MM.1S (cell line): ENCODE measurements around the gene TBC1D9B.
"Not testable (repeated sequence)": the region's sequence is repeated elsewhere in the genome, so short reads cannot be mapped to it uniquely, and the experiment has no call there.

Source experiments
- DNase-seq: peaks from one replicate; pipeline ENCODE4 v3.0.0-alpha.2; 2015
- H2AFZ ChIP-seq: fragments of 300-600 bp; sonication (generic); 2 replicates; pipeline ENCODE4 v1.6.0; 2016; ENCODE audit warnings: antibody characterized with exemption, low read length
- H3F3A ChIP-seq: fragments of 300-600 bp; sonication (generic); 2 replicates; pipeline ENCODE4 v1.6.1; 2016; ENCODE audit warnings: mild to moderate bottlenecking, antibody characterized with exemption, low read length, moderate library complexity, mixed read lengths; ENCODE audit not compliant: insufficient read depth
- H3K27ac ChIP-seq: fragments of 300-600 bp; sonication (generic); 2 replicates; pipeline ENCODE4 v1.5.1; 2016; ENCODE audit warnings: mild to moderate bottlenecking, low read length
- H3K27me3 ChIP-seq: fragments of 300-600 bp; sonication (generic); replicated peaks from 2 replicates; pipeline ENCODE4 v1.6.0; 2016; ENCODE audit warnings: low read length; ENCODE audit not compliant: insufficient read depth
- H3K36me3 ChIP-seq: fragments of 300-600 bp; sonication (generic); replicated peaks from 2 replicates; pipeline ENCODE4 v1.6.1; 2016; ENCODE audit warnings: mild to moderate bottlenecking, low read length, mixed read lengths; ENCODE audit not compliant: insufficient read depth
- H3K4me1 ChIP-seq: fragments of 300-600 bp; sonication (generic); 2 replicates; pipeline ENCODE4 v1.6.1; 2016; ENCODE audit warnings: low read length, mixed read lengths
- H3K4me2 ChIP-seq: fragments of 300-600 bp; sonication (generic); 2 replicates; pipeline ENCODE4 v1.6.0; 2016; ENCODE audit warnings: low read depth, low read length
- H3K4me3 ChIP-seq: fragments of 300-600 bp; sonication (generic); 2 replicates; pipeline ENCODE4 v1.5.1; 2016; ENCODE audit warnings: low read length, mixed read lengths
- H3K79me2 ChIP-seq: fragments of 300-600 bp; sonication (generic); 2 replicates; pipeline ENCODE4 v1.6.1; 2016; ENCODE audit warnings: mixed run types, low read length, mixed read lengths
- H3K9ac ChIP-seq: fragments of 300-600 bp; sonication (generic); 2 replicates; pipeline ENCODE4 v1.6.1; 2016; ENCODE audit warnings: low read length, mixed read lengths
- H3K9me2 ChIP-seq: fragments of 300-600 bp; sonication (generic); replicated peaks from 2 replicates; pipeline ENCODE4 v1.6.1; 2016; ENCODE audit warnings: mild to moderate bottlenecking, low read length, mixed read lengths; ENCODE audit not compliant: insufficient read depth
- H3K9me3 ChIP-seq: fragments of 300-600 bp; sonication (generic); replicated peaks from 2 replicates; pipeline ENCODE4 v1.6.1; 2016; ENCODE audit warnings: mild to moderate bottlenecking, low read length, mixed read lengths; ENCODE audit not compliant: insufficient read depth
- H4K20me1 ChIP-seq: fragments of 300-600 bp; sonication (generic); 2 replicates; pipeline ENCODE4 v1.6.1; 2016; ENCODE audit warnings: mild to moderate bottlenecking, low read length, moderate library complexity, mixed read lengths; ENCODE audit not compliant: insufficient read depth
- EZH2 ChIP-seq: fragments of 300-600 bp; sonication (generic); optimal IDR thresholded peaks from 2 replicates; pipeline ENCODE3; 2017; ENCODE audit warnings: low read depth, mild to moderate bottlenecking, antibody characterized with exemption, low read length, mixed read lengths
- EZH2phosphoT487 ChIP-seq: fragments of 300-600 bp; sonication (generic); IDR thresholded peaks from 2 replicates; pipeline ENCODE4 v1.6.1; 2018; ENCODE audit warnings: antibody characterized with exemption, low read length
- TF ChIP-seq, protein P1 (sequence below): fragments of 300-600 bp; sonication (generic); IDR thresholded peaks from 2 replicates; pipeline ENCODE4 v1.5.1; 2016; ENCODE audit warnings: antibody characterized with exemption, low read length, mixed read lengths

The TBC1D9B gene

GRCh38 chr5:179873588-179874110 is 34.0 kb downstream of the TBC1D9B start:
- H3K79me2 ChIP-seq, result no peaks in the 10 kb centered on the region
- H3F3A ChIP-seq, result no peaks in the 10 kb centered on the region
- no peaks in the 10 kb centered on the region for H3K4me1 ChIP-seq
- no peaks in the 10 kb centered on the region for H3K27me3 ChIP-seq
- H3K4me2 ChIP-seq, result no peak overlapping the region
- no peaks in the 10 kb centered on the region for H4K20me1 ChIP-seq
- no peaks in the 10 kb centered on the region for H3K36me3 ChIP-seq
- no peak overlapping the region for H3K27ac ChIP-seq
- H3K9me2 ChIP-seq, result no peaks in the 10 kb centered on the region
- no peak overlapping the region for H3K4me3 ChIP-seq
- TF ChIP-seq, protein P1, sequence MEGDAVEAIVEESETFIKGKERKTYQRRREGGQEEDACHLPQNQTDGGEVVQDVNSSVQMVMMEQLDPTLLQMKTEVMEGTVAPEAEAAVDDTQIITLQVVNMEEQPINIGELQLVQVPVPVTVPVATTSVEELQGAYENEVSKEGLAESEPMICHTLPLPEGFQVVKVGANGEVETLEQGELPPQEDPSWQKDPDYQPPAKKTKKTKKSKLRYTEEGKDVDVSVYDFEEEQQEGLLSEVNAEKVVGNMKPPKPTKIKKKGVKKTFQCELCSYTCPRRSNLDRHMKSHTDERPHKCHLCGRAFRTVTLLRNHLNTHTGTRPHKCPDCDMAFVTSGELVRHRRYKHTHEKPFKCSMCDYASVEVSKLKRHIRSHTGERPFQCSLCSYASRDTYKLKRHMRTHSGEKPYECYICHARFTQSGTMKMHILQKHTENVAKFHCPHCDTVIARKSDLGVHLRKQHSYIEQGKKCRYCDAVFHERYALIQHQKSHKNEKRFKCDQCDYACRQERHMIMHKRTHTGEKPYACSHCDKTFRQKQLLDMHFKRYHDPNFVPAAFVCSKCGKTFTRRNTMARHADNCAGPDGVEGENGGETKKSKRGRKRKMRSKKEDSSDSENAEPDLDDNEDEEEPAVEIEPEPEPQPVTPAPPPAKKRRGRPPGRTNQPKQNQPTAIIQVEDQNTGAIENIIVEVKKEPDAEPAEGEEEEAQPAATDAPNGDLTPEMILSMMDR, result no peak
- TF ChIP-seq EZH2phosphoT487, result no peak
- no peaks in the 10 kb centered on the region for H3K9me3 ChIP-seq
- DNase-seq, result no peak
- no peak overlapping the region for H2AFZ ChIP-seq
- no peak overlapping the region for H3K9ac ChIP-seq

DNA sequence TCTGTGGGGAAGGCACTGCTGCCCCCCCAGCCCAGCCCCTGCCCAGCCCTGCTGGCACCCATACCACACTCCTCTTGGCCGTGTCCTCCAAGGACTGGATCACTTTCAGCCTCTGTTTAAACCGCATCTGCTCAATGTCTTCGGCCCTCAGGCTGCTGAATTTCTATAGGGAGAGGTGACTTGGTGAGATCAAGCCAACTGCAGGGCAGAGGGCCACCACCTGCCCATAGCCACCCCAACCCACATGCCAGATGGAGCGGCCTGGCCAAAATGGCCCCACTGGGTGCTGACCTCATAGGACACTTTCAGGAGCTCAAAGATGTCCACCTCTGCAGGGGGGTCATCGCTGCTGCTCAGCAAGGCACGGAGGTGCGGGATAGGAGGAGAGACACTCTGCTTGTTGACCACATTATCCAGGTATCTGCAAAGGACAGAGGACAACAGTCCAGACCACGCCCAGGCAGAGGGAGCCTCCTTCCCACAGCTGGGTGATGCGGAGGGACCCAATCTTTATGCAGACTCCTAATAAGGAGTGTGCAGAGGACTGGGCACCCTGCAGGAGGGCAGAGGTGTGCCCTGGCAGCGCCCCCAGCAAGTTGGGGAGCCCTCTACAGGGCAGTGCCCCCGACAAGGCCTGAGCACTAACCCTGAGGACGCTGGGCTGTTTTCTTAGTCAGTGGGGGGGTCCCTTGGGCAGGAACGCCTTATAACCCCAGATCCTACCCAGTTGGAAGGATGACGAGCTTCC is 34.7 kb downstream of the TBC1D9B start:
- H3F3A ChIP-seq, result no peaks in the 10 kb centered on the region
- H3K4me1 ChIP-seq, result no peaks in the 10 kb centered on the region
- TF ChIP-seq, protein P1, result no peak
- TF ChIP-seq EZH2, result no peak
- H3K27ac ChIP-seq, result no peak overlapping the region
- no peak overlapping the region for H2AFZ ChIP-seq
- no peaks in the 10 kb centered on the region for H3K27me3 ChIP-seq
- no peak overlapping the region for H3K9ac ChIP-seq
- H4K20me1 ChIP-seq, result no peaks in the 10 kb centered on the region
- H3K4me3 ChIP-seq, result no peak overlapping the region
- H3K79me2 ChIP-seq, result no peaks in the 10 kb centered on the region
- no peaks in the 10 kb centered on the region for H3K36me3 ChIP-seq
- H3K4me2 ChIP-seq, result no peak overlapping the region
- H3K9me2 ChIP-seq, result no peaks in the 10 kb centered on the region
- H3K9me3 ChIP-seq, result no peaks in the 10 kb centered on the region
- no peak for DNase-seq

- no peak overlapping the region for H3K4me2 ChIP-seq
- H3K9me3 ChIP-seq, result no peaks in the 10 kb centered on the region
- H3K36me3 ChIP-seq, result no peaks in the 10 kb centered on the region
- no peak overlapping the region for H3K9ac ChIP-seq
- H3K4me3 ChIP-seq, result no peak overlapping the region
- no peaks in the 10 kb centered on the region for H3F3A ChIP-seq
- no peak for DNase-seq
- no peak overlapping the region for H2AFZ ChIP-seq
- TF ChIP-seq, protein P1, result no peak
- TF ChIP-seq EZH2, result no peak
- TF ChIP-seq EZH2phosphoT487, result no peak
- no peaks in the 10 kb centered on the region for H3K27me3 ChIP-seq
- H3K79me2 ChIP-seq, result no peaks in the 10 kb centered on the region
- no peaks in the 10 kb centered on the region for H4K20me1 ChIP-seq
- H3K4me1 ChIP-seq, result no peaks in the 10 kb centered on the region
- no peak overlapping the region for H3K27ac ChIP-seq
- H3K9me2 ChIP-seq, result no peaks in the 10 kb centered on the region
Measured at GRCh38 chr5:179872055-179872827, 35.5 kb downstream of the TBC1D9B start.

DNA sequence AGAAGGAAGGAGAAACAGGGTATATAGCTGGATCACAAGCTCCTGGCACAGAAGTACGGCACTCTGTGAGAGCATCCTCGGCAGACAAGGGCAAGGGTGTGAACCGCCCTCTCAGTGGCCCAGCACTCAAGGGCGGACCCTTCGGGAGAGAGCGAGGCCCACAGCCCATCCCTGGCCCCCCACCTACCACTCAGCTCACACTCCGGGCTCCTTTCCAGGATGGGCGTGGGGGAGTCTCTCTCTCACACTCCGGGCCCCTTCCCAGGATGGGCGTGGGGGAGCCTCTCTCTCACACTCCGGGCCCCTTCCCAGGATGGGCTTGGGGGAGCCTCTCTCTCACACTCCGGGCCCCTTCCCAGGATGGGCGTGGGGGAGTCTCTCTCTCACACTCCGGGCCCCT is 36.2 kb downstream of the TBC1D9B start:
- not testable (repeated sequence) for H3K9me2 ChIP-seq, H3K9ac ChIP-seq, H3K27me3 ChIP-seq, H3F3A ChIP-seq, H3K9me3 ChIP-seq, H4K20me1 ChIP-seq, H2AFZ ChIP-seq, H3K36me3 ChIP-seq, H3K27ac ChIP-seq, H3K79me2 ChIP-seq, H3K4me3 ChIP-seq, H3K4me1 ChIP-seq, H3K4me2 ChIP-seq, DNase-seq
